H1 (cell line): ENCODE measurements around the gene FBLIM1. TPM values are rescaled to one million over a fixed set of nuclear protein-coding genes. Genes with fewer than 3 reads are reported as not detected.

ENCODE experiments used
- NANOG ChIP-seq: IDR thresholded peaks from 2 replicates; pipeline ENCODE4 v1.6.1; 2011; ENCODE audit warnings: low read length, low read depth, mild to moderate bottlenecking, inconsistent platforms; ENCODE audit not compliant: insufficient read depth, poor library complexity, severe bottlenecking
- SIN3A ChIP-seq, 2 experiments: IDR thresholded peaks in 1 of 2; conservative IDR thresholded peaks in 1 of 2; 2 replicates each; pipeline ENCODE4 v1.6.1; 2011 to 2012; ENCODE audit warnings: low read length in 2 of 2, improper control_type of control experiment in 1 of 2, low read depth in 1 of 2, mild to moderate bottlenecking in 1 of 2
- polyA plus RNA-seq, 7 experiments: library from polyadenylated mRNA; depleted of rRNA in 3 of 7; stranded (reverse) in 5 of 7; unstranded in 2 of 7; fragments of >200 nt in 5 of 7; fragments of 200-250 nt in 2 of 7; gene quantifications; 1 replicate in 5 of 7; 2 replicates in 1 of 7; 4 replicates in 1 of 7; pipeline versions ENCODE4 v1.2.1 to v1.2.3, GENCODE V29; 2011 to 2013; ENCODE audit warnings: missing spikeins in 2 of 7, mixed read lengths in 2 of 7
- total RNA-seq: library from RNA; stranded (reverse); fragmentation: NEBNext Ultra II Directional; extraction: Animal tissue kit (Norgen Biotek cat#: 25700); gene quantifications from 2 replicates; pipeline ENCODE4 v1.2.1, GENCODE V29; 2021

FBLIM1 gene
- total and polyA plus RNA-seq, 2 of the 8 experiments (the other 6 are each of a cell fraction or from before 2014, with no cell fraction given), result 66.6 to 66.7 TPM

- TF ChIP-seq SIN3A (conservative IDR thresholded peaks at IDR 0.05 in 1 of 2, IDR thresholded peaks at IDR 0.05 in 1 of 2; ENCODE audit: low read depth in 1 of 2, low read length in 2 of 2), result no peak
- TF ChIP-seq NANOG, result no peak
Observed at GRCh38 chr1:15833842-15834405, 75.3 kb downstream of the FBLIM1 start (continued).
